PC-3 (cell line): ENCODE results near the gene EIF3B. TPM values are rescaled to one million over a fixed set of nuclear protein-coding genes. Genes with fewer than 3 reads are reported as not detected.

Experiments
- ATAC-seq: fragments of 200-7000 bp; cut with Tn5 transposase; 2 replicates; pipeline ENCODE4 v1.9.1; 2020; ENCODE audit warnings: mild to moderate bottlenecking, moderate library complexity
- BruUV-seq: library from RNA; stranded (reverse); fragments of 400-500 nt; replicated peaks from 2 replicates; lab custom pipeline; 2021; lab: Mats Ljungman, UMichigan
- CTCF ChIA-PET: fragments of 300-600 bp; sonication (Branson Sonifier 250); formaldehyde crosslinking; loops from one replicate; lab custom pipeline; 2022; ENCODE audit warnings: antibody characterized with exemption; lab: Charles Lee
- POLR2A ChIA-PET: fragments of 300-600 bp; sonication (Branson Sonifier 250); formaldehyde crosslinking; loops from one replicate; lab custom pipeline; 2022; ENCODE audit warnings: antibody characterized with exemption; ENCODE audit not compliant: unreplicated experiment; lab: Charles Lee
- DNase-seq: peaks from one replicate; pipeline ENCODE4 v3.0.0-alpha.2; 2015
- H2AFZ ChIP-seq: fragments of 300-600 bp; sonication (generic); 2 replicates; pipeline ENCODE4 v1.6.0; 2016; ENCODE audit warnings: antibody characterized with exemption, low read length
- H3F3A ChIP-seq: fragments of 300-600 bp; sonication (generic); one replicate; pipeline ENCODE4 v1.6.0; 2017; ENCODE audit warnings: antibody characterized with exemption, low read length, control low read depth, mild to moderate bottlenecking; ENCODE audit not compliant: unreplicated experiment
- H3K27ac ChIP-seq: fragments of 300-600 bp; sonication (generic); 2 replicates; pipeline ENCODE4 v1.5.1; 2016; ENCODE audit warnings: mild to moderate bottlenecking, low read length
- H3K27me3 ChIP-seq: fragments of 300-600 bp; sonication (generic); 2 replicates; pipeline ENCODE4 v1.6.1; 2016; ENCODE audit warnings: low read length, mixed read lengths
- H3K36me3 ChIP-seq: fragments of 300-600 bp; sonication (generic); 2 replicates; pipeline ENCODE4 v1.6.1; 2016; ENCODE audit warnings: low read depth, mixed run types, low read length, mixed read lengths
- H3K4me1 ChIP-seq: fragments of 300-600 bp; sonication (generic); 2 replicates; pipeline ENCODE4 v1.5.1; 2016; ENCODE audit warnings: low read length; ENCODE audit not compliant: insufficient read depth
- H3K4me2 ChIP-seq: fragments of 300-600 bp; sonication (generic); 2 replicates; pipeline ENCODE4 v1.6.0; 2016; ENCODE audit warnings: low read length
- H3K4me3 ChIP-seq: fragments of 300-600 bp; sonication (generic); 2 replicates; pipeline ENCODE4 v1.5.1; 2016; ENCODE audit warnings: mild to moderate bottlenecking, low read length, mixed read lengths
- H3K79me2 ChIP-seq: fragments of 300-600 bp; sonication (generic); 2 replicates; pipeline ENCODE4 v1.6.1; 2017; ENCODE audit warnings: low read length, mixed read lengths
- H3K9ac ChIP-seq: fragments of 300-600 bp; sonication (generic); 2 replicates; pipeline ENCODE4 v1.6.0; 2016; ENCODE audit warnings: mild to moderate bottlenecking, low read length
- H3K9me2 ChIP-seq: fragments of 300-600 bp; sonication (generic); replicated peaks from 2 replicates; pipeline ENCODE4 v1.6.1; 2016; ENCODE audit warnings: mixed run types, low read length, mixed read lengths
- H3K9me3 ChIP-seq: fragments of 300-600 bp; sonication (generic); 2 replicates; pipeline ENCODE4 v1.6.1; 2016; ENCODE audit warnings: low read length, mixed read lengths
- H4K20me1 ChIP-seq: fragments of 300-600 bp; sonication (generic); 2 replicates; pipeline ENCODE4 v1.6.1; 2016; ENCODE audit warnings: low read length, mixed read lengths
- CTCF ChIP-seq: fragments of 300-600 bp; sonication (generic); conservative IDR thresholded peaks from 2 replicates; pipeline ENCODE4 v1.5.1; 2017; ENCODE audit warnings: antibody characterized with exemption, low read depth, mild to moderate bottlenecking, low read length
- EZH2 ChIP-seq: fragments of 300-600 bp; sonication (generic); IDR thresholded peaks from one replicate; pipeline ENCODE4 v1.6.1; 2017; ENCODE audit warnings: antibody characterized with exemption, mild to moderate bottlenecking, low read length; ENCODE audit not compliant: unreplicated experiment
- EZH2phosphoT487 ChIP-seq: fragments of 300-600 bp; sonication (generic); IDR thresholded peaks from 2 replicates; pipeline ENCODE4 v1.6.1; 2018; ENCODE audit warnings: mild to moderate bottlenecking, antibody characterized with exemption, low read length, borderline replicate concordance
- intact Hi-C: fragments of 100-400 bp; cut with micrococcal nuclease; formaldehyde crosslinking; loops from 2 replicates; pipeline ENCODE4 v1.9.0; 2023
- total RNA-seq: library from RNA; depleted of rRNA; stranded (reverse); fragments of >200 nt; gene quantifications from 2 replicates; pipeline ENCODE4 v1.2.3, GENCODE V29; 2014

Gene EIF3B
- total RNA-seq, 1 experiment from 2014 or later = 289 TPM

DNA sequence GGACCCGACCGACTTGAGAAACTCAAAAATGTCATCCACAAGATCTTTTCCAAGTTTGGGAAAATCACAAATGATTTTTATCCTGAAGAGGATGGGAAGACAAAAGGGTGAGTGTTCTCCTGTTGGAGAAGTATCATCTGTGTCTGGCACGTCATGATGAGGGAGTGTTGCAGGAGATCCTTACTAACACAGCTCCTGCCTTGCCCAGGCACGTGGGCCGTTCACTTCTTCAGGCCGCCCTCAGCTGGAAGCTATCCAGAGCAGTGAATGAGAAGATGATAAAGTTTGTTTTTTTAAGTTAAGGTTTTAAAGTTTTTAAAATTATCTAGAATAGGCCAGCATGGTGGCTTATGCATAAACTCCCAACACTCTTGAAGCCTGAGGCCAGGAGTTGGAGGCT lies 6.2 kb downstream of the EIF3B start:
- DNase-seq = no peak

GRCh38 chr7:2362385-2363088 lies 7.9 kb downstream of the EIF3B start:
- ChIA-PET CTCF (no interaction called here), POLR2A (no interaction called here)
- no peak for TF ChIP-seq CTCF
- no peak for TF ChIP-seq EZH2phosphoT487
- TF ChIP-seq EZH2 = no peak
- no peaks in the 10 kb centered on the region for H3K9me3 ChIP-seq
- peaks cover 56% of the 10 kb centered on the region for H4K20me1 ChIP-seq
- H2AFZ ChIP-seq = no peak overlapping the region
- no peak overlapping the region for H3K4me2 ChIP-seq
- ATAC-seq = no peak
- H3K4me1 ChIP-seq = 0 out of 2 replicates have a peak, but pooled peaks cover 3% of the 10 kb centered on the region
- H3K36me3 ChIP-seq = peaks cover 85% of the 10 kb centered on the region
- peaks cover 76% of the 10 kb centered on the region for H3K79me2 ChIP-seq
- BruUV-seq = no TSS peak
- intact Hi-C loops = no loop called here
- no peak overlapping the region for H3K27ac ChIP-seq
- no peak overlapping the region for H3K4me3 ChIP-seq
- H3K9me2 ChIP-seq = no peaks in the 10 kb centered on the region
- H3F3A ChIP-seq = peaks cover 6% of the 10 kb centered on the region
- no peaks in the 10 kb centered on the region for H3K27me3 ChIP-seq
- no peak overlapping the region for H3K9ac ChIP-seq
- DNase-seq = no peak

More for the DNA sequence above, 6.2 kb downstream of the EIF3B start:
- Histone ChIP-seq H3K9me3 (no peaks in the 10 kb centered on the region), H3K27ac (no peak overlapping the region), H3K9me2 (no peaks in the 10 kb centered on the region), H3K4me1 (peaks cover 14% of the 10 kb centered on the region), H3K79me2 (peaks cover 83% of the 10 kb centered on the region), H4K20me1 (peaks cover 71% of the 10 kb centered on the region), H3K4me3 (no peak overlapping the region), H3K4me2 (no peak overlapping the region), H2AFZ (no peak overlapping the region), H3K36me3 (peaks cover 84% of the 10 kb centered on the region), H3K9ac (no peak overlapping the region), H3K27me3 (no peaks in the 10 kb centered on the region), H3F3A (peaks cover 6% of the 10 kb centered on the region)
- intact Hi-C loops = no loop called here
- ChIA-PET POLR2A (no interaction called here), CTCF (no interaction called here)
- BruUV-seq = no TSS peak
- TF ChIP-seq EZH2phosphoT487 = no peak
- TF ChIP-seq EZH2 = no peak
- no peak for TF ChIP-seq CTCF
- ATAC-seq = no peak

DNA sequence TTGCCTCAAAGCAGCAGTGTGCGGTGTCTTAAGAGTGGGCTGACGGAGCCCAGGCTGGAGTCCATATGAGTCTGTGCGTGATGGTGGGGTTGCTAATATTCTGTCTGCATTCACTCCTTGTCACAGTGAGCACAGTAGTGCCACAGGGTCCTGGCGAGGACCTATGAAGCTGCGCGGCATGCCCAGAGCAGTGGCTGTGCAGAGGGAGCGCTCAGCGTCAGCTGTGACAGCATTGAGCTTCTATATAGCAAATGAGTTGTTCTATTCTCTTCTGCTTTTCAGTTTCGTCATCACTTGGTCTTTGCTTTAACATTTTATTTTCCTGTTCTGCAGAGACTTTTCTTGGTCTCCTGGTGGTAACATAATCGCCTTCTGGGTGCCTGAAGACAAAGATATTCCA lies 14.5 kb downstream of the EIF3B start:
- intact Hi-C loops = no loop called here
- Histone ChIP-seq H3K4me2 (no peak overlapping the region), H3K27me3 (no peaks in the 10 kb centered on the region), H3K79me2 (peaks cover 74% of the 10 kb centered on the region), H3K4me3 (no peak overlapping the region), H3F3A (peaks cover 6% of the 10 kb centered on the region), H4K20me1 (peaks cover 34% of the 10 kb centered on the region), H3K9me2 (no peaks in the 10 kb centered on the region), H3K36me3 (peaks cover 84% of the 10 kb centered on the region), H3K27ac (no peak overlapping the region), H3K9me3 (no peaks in the 10 kb centered on the region), H3K4me1 (no peaks in the 10 kb centered on the region), H2AFZ (no peak overlapping the region), H3K9ac (no peak overlapping the region)
- no peak for ATAC-seq
- ChIA-PET CTCF (no interaction called here), POLR2A (no interaction called here)
- no peak for TF ChIP-seq EZH2phosphoT487
- TF ChIP-seq CTCF = no peak
- no peak for TF ChIP-seq EZH2
- no TSS peak for BruUV-seq
- no peak for DNase-seq
